Measurements from ENCODE around the gene OR5C1.
A peak's percentile ranks its signal among the peaks of the same experiment; 100 is the strongest.

Gene OR5C1

GRCh38 chr9:122810306-122810946, 21.7 kb downstream of the OR5C1 start:
- DNase-seq (ENCODE audit: low read depth), result peak; percentile 40
- no peak overlapping the region for H3K4me3 ChIP-seq (ENCODE audit: low read depth, low read length)
- TF ChIP-seq CTCF (IDR thresholded peaks at IDR 0.05; ENCODE audit: low read depth, low read length, missing control alignments), result peak; percentile 59

GRCh38 chr9:122812736-122813135, 24.0 kb downstream of the OR5C1 start:
- no peak overlapping the region for H3K4me3 ChIP-seq (ENCODE audit: low read depth, low read length)
- no peak for DNase-seq (ENCODE audit: low read depth)
- TF ChIP-seq CTCF (IDR thresholded peaks at IDR 0.05; ENCODE audit: low read depth, low read length, missing control alignments), result no peak

GRCh38 chr9:122814545-122814944, 25.8 kb downstream of the OR5C1 start:
- no peak for TF ChIP-seq CTCF (IDR thresholded peaks at IDR 0.05; ENCODE audit: low read depth, low read length, missing control alignments)
- no peak for DNase-seq (ENCODE audit: low read depth)
- no peak overlapping the region for H3K4me3 ChIP-seq (ENCODE audit: low read depth, low read length)

- no peak for DNase-seq (ENCODE audit: low read depth)
- no peak for TF ChIP-seq CTCF (IDR thresholded peaks at IDR 0.05; ENCODE audit: low read depth, low read length, missing control alignments)
- H3K4me3 ChIP-seq (ENCODE audit: low read depth, low read length), result no peak overlapping the region
Measured at GRCh38 chr9:122815544-122815943, 26.8 kb downstream of the OR5C1 start.

- no peak for TF ChIP-seq CTCF (IDR thresholded peaks at IDR 0.05; ENCODE audit: low read depth, low read length, missing control alignments)
Measured at GRCh38 chr9:122816163-122816867, 27.6 kb downstream of the OR5C1 start.

GRCh38 chr9:122819326-122819725, 30.6 kb downstream of the OR5C1 start:
- TF ChIP-seq CTCF (IDR thresholded peaks at IDR 0.05; ENCODE audit: low read depth, low read length, missing control alignments), result no peak
- no peak for DNase-seq (ENCODE audit: low read depth)

More at GRCh38 chr9:122816163-122816867, 27.6 kb downstream of the OR5C1 start:
- H3K4me3 ChIP-seq (ENCODE audit: low read depth, low read length), result no peak overlapping the region
- DNase-seq (ENCODE audit: low read depth), result no peak

More at GRCh38 chr9:122819326-122819725, 30.6 kb downstream of the OR5C1 start:
- H3K4me3 ChIP-seq (ENCODE audit: low read depth, low read length), result no peak overlapping the region

All from GM12864 (cell line).